ENCODE results near the gene GPR148. TPM values are rescaled to one million over a fixed set of nuclear protein-coding genes. Genes with fewer than 3 reads are reported as not detected.

GPR148 gene
- total RNA-seq, 1 experiment from 2014 or later: not detected

- Histone ChIP-seq H3K56ac (ENCODE audit: insufficient read length, low read depth, low read length) (no peak overlapping the region), H3K27ac (ENCODE audit: insufficient read length, low read depth, low read length) (no peak overlapping the region), H3K9me3 (ENCODE audit: control insufficient read depth, low read depth, low read length) (no peaks in the 10 kb centered on the region), H2BK5ac (ENCODE audit: insufficient read length, low read length) (no peak overlapping the region), H2AK5ac (ENCODE audit: insufficient read length, low read length) (no peak overlapping the region), H2AFZ (ENCODE audit: low read length) (no peak overlapping the region), H3K14ac (ENCODE audit: insufficient read depth, low read length) (no peak overlapping the region), H3K23ac (ENCODE audit: insufficient read length, low read depth, low read length) (no peak overlapping the region), H3K79me1 (ENCODE audit: insufficient read depth, low read depth, low read length, poor library complexity, severe bottlenecking) (no peaks in the 10 kb centered on the region), H4K8ac (replicated peaks; ENCODE audit: insufficient read length, low read depth, low read length) (no peak overlapping the region), H3T11ph (ENCODE audit: low read length) (no peak overlapping the region), H3K27me3 (ENCODE audit: insufficient read depth, low read length) (no peaks in the 10 kb centered on the region; the same call in 1 of the 2 replicates), H4K91ac (ENCODE audit: insufficient read length, low read depth, low read length) (no peak overlapping the region), H2BK20ac (ENCODE audit: low read depth, low read length, poor library complexity, severe bottlenecking) (no peak overlapping the region), H3K4ac (ENCODE audit: low read depth, low read length) (no peak overlapping the region), H3K18ac (ENCODE audit: insufficient read length, low read depth, low read length) (no peak overlapping the region), H3K4me2 (ENCODE audit: insufficient read depth, insufficient read length, low read length) (no peak overlapping the region), H4K20me1 (ENCODE audit: control insufficient read depth, insufficient read depth, insufficient read length) (no peaks in the 10 kb centered on the region), H3K23me2 (ENCODE audit: insufficient read length, low read depth, low read length, poor library complexity, severe bottlenecking) (no peaks in the 10 kb centered on the region), H3K79me2 (ENCODE audit: insufficient read depth, low read length) (no peaks in the 10 kb centered on the region), H3K9ac (ENCODE audit: extremely low read depth, insufficient read length, low read length) (no peak overlapping the region), H3K4me1 (ENCODE audit: insufficient read depth, low read length) (no peaks in the 10 kb centered on the region), H2BK15ac (ENCODE audit: low read depth, low read length) (no peak overlapping the region), H2BK120ac (ENCODE audit: low read depth, low read length, poor library complexity, severe bottlenecking) (no peak overlapping the region), H2BK12ac (ENCODE audit: insufficient read length, low read depth, low read length) (no peak overlapping the region), H4K5ac (ENCODE audit: insufficient read length, low read depth, low read length) (no peak overlapping the region)
- Mint-ChIP-seq H3K4me3 (no peak overlapping the region), H3K4me1 (peaks cover 7 to 8% of the 10 kb centered on the region in 2 experiments), H3K9me3 (no peaks in the 10 kb centered on the region), H3K27me3 (ENCODE audit: low read depth) (peaks cover 21% of the 10 kb centered on the region), H3K36me3 (ENCODE audit: insufficient read depth in 1 of 3, low read depth in 3 of 3) (no peaks in the 10 kb centered on the region), H3K27ac (no peak overlapping the region)
- TF ChIP-seq CTCF (conservative IDR thresholded peaks at IDR 0.05): no peak
- WGBS (ENCODE audit: extremely low coverage, insufficient read length, low lambda C conversion rate): no CpG with 5 or more reads among the region's 6 CpGs
- no peak for DNase-seq
These were observed 20.8 kb downstream of the GPR148 start for GRCh38 chr2:130749641-130750040.

Measured in H9 (cell line).